GM21526 (cell line): ENCODE data around the gene CACNA1G.

Experiments used
- ATAC-seq: cut with Tn5 transposase; IDR thresholded peaks from one replicate; pipeline ENCODE4 v1.9.1; 2021; ENCODE audit warnings: moderate library complexity; ENCODE audit not compliant: unreplicated experiment, low FRiP score

Gene CACNA1G

DNA sequence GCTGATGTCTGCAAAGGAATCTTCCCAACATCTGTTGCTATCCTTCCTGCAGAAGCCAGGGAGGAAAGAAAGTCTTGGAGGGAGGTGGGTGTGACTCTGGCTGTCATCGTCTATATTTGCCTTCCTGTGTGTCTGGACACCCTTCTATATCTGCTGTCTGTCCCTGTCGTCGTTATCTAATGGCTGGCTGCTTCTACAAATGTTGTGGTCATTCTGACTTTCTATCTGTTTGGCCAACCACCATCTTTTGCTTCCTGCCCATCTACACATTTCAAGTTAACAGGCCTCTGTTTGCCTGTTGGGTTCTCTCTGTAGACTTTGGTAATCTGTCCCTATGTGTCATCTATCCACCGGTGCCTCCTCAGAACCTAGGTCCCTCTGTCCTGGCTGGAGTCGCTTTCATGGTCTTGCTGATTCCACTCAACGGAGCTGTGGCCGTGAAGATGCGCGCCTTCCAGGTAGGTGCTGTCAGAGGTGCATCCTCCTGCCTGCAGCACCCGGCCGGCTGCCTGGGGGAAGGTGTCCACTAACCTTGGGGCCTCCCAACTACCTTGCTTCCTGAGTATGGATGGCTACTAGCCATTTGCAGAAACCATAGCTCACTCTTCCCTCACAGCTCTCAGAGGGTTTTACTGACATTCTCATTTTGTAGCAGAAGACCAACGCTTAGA is 104.4 kb downstream of the CACNA1G start:
- no peak for ATAC-seq

DNA sequence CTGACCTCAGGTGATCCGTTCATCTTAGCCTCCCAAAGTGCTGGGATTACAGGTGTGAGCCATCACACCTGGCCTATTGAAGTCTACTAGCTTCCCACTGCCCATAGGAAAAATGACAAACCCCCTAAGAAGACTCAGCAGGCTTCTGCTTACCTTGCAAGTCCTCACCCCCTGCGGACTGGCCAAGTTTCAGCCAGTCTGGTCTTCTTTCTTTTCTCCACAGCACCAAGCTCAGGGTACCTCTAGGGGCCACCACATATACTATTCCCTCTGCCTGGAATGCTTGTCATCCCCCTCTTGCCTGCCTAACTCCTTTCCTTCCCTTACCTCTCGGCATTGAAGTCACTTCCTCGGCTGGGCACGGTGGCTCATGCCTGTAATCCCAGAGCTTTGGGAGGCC is 105.3 kb downstream of the CACNA1G start:
- no peak for ATAC-seq

DNA sequence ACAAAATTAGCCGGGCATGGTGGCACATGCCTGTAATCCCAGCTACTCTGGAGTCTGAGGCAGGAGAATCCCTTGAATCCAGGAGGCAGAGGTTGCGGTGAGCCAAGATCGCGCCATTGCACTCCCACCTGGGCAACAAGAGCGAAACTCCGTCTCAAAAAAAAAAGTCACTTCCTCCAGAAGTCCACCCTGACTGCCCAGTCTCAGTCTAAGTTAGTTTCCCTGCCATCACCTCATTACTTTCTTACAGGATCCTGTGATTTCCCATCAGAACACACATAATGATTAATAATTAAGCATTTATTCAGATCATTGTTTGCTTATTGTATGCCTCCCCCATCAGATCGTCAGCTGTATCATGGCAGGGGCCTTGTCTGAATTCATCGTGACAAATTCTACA is 105.8 kb downstream of the CACNA1G start:
- ATAC-seq, result no peak

DNA sequence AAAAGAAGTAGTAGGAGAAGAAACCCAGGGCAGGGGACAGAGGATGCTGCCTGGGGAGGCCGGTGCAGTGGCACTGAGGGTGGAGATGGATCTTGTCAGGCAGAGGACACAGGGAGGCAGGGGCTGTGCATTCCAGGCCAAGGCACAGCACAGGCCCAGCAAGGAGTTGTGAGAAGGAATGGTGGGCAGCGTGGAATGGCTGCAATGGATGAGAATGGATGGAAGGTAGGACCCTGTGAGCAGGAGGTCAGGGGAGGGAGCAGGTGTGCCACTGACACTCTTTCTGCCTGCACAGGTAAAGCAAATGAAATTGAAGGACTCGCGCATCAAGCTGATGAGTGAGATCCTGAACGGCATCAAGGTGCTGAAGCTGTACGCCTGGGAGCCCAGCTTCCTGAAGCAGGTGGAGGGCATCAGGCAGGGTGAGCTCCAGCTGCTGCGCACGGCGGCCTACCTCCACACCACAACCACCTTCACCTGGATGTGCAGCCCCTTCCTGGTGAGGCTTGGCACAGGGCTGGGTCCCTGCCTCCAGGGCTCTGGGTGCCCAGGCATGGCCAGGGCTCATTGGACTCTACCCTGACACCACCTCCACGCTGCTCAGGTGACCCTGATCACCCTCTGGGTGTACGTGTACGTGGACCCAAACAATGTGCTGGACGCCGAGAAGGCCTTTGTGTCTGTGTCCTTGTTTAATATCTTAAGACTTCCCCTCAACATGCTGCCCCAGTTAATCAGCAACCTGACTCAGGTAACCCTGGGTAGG is 106.9 kb downstream of the CACNA1G start:
- no peak for ATAC-seq

DNA sequence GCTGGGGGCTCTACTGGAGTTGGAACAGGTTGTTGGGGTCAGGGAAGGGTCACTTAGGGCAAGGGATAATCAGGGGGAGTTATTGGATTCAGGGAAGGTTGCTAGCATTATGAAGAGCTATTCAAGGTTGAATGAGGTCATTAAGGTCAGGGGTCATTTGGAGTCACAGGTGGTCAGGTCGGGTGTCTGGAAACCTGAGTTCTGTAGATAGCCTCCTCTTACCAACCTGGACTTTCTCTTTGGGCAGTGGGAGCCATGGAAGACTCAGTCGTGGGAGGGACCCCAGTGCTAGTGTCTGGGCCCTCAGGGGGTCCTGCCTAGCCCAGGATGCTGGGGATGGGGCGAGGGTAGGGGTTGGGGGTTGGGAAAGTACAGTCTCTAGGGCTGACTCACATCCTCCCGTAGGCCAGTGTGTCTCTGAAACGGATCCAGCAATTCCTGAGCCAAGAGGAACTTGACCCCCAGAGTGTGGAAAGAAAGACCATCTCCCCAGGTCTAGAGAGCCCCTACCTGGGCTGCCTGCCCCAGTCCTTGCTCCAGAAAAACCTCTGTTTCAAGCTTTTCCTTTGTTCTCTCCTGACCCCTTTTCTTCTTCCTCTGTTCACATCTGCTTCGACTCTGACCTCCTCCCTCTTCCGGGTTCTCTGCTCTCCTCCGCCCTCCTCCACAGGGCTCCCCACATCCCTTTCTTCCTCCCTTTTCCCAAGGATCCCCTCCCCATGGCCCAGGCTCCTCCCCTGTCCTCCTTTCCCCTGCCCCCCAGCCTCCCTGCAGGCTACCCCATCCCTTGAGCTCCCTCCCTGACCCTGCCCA is 107.7 kb downstream of the CACNA1G start:
- no peak for ATAC-seq

DNA sequence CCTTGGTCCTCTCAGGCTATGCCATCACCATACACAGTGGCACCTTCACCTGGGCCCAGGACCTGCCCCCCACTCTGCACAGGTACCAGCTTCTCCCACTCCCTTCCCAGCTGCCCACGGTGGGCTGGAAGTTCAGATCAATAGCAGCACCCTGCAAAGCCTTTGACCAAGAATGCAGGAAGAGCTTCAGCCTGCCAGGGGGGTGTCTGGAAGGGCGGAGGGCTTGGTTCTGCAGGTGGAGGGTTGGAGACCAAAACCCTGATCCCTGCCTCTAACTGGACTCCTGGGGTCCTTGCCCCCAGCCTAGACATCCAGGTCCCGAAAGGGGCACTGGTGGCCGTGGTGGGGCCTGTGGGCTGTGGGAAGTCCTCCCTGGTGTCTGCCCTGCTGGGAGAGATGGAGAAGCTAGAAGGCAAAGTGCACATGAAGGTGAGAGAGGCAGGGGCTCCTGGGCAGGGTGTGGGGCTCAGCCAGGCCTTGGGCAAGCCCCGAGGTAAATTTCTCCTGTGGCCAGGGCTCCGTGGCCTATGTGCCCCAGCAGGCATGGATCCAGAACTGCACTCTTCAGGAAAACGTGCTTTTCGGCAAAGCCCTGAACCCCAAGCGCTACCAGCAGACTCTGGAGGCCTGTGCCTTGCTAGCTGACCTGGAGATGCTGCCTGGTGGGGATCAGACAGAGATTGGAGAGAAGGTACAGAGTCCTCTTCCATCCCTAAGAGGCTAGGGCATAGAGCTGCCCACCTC is 108.5 kb downstream of the CACNA1G start:
- ATAC-seq, result no peak

DNA sequence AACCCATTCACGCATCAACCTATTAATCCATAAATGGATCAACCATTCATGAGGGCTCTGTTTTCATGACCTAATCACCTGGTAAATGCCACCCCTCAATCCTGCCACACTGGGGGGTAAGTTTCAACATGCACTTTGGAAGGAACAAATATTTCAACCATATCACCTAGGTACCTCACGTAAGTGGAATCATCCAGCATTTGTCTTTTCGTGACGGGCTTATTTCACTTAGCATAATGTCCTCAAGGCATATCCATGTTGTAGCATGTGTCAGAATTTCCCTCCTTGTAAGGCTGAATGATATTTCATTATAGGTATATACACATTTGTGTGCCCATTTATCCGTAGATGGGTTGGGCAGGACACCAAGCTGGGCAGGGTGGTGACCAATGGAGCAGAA is 111.6 kb downstream of the CACNA1G start:
- no peak for ATAC-seq

DNA sequence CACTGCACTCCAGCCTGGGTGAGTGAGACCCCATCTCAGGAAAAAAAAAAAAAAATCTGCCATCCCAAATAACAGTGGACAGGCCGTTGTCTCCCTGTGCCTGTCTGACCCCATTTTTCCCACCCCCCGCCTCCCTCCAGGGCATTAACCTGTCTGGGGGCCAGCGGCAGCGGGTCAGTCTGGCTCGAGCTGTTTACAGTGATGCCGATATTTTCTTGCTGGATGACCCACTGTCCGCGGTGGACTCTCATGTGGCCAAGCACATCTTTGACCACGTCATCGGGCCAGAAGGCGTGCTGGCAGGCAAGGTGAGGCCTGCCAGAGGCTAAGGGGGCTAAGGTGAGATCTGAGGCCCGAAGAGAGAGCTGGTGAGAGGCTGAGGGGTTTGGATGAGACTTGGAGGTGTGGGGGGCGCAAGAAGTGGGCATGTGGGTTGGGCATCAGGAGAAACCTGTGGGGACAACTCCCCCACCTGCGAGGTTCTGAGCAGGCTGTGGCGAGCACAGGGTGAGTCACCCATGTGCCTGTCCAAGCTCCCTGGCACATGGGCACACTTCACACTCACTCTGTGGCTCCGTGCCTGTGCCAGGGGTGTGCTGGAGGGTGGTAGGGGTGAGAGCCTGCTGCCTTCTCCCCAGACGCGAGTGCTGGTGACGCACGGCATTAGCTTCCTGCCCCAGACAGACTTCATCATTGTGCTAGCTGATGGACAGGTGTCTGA is 112.5 kb downstream of the CACNA1G start:
- no peak for ATAC-seq

DNA sequence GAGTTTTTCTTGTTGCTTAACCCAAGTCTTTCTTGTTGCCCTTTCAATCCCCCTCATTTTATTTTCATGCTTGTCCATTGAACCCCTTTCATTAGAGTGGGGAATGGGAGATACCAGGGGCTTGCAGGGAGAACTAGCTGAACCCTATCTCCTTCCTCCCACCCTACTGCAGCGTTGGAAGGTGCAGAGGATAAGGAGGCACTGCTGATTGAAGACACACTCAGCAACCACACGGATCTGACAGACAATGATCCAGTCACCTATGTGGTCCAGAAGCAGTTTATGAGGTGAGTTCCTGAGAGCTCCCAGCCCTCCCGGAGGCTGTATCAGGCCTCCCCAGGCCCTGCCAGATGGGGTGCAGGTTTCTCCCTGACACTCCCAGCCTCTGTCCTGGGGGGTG is 114.7 kb downstream of the CACNA1G start:
- no peak for ATAC-seq

DNA sequence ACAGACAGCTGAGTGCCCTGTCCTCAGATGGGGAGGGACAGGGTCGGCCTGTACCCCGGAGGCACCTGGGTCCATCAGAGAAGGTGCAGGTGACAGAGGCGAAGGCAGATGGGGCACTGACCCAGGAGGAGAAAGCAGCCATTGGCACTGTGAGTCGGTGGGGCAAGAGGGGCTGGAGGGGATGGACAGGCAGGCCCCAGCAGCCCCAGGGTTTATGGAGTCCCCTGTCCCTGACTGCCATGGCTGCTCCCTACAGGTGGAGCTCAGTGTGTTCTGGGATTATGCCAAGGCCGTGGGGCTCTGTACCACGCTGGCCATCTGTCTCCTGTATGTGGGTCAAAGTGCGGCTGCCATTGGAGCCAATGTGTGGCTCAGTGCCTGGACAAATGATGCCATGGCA is 115.1 kb downstream of the CACNA1G start:
- no peak for ATAC-seq

DNA sequence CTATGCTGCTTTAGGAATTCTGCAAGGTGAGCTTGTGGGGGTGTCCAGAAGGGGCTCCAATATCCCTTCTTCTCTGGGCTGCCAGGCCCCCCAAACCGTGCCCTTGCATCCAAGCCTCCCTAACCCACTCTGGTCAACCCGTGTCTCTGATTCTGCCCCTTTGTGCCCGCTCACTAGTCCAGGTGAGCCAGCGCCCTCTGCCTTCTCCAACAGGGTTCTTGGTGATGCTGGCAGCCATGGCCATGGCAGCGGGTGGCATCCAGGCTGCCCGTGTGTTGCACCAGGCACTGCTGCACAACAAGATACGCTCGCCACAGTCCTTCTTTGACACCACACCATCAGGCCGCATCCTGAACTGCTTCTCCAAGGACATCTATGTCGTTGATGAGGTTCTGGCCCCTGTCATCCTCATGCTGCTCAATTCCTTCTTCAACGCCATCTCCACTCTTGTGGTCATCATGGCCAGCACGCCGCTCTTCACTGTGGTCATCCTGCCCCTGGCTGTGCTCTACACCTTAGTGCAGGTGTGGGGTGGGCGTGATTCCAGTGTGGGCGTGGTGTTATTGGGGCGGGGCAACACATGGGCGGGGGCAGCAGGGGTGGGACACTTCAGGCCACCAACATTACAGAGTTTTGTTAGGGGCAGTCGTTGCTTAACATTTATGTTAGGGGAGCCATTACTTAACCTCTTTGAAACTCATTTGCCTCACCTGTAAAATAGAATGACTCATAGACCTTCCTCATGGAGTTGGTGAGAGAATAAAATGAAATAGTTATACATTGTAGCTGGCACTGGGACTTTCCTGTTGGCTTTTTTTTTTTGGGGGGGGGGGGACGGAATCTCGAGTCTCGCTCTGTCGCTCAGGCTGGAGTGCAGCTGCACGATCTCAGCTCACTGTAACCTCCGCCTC is 115.8 kb downstream of the CACNA1G start:
- ATAC-seq, result no peak
